M059J (cell line): Measurements from ENCODE around the gene NRARP. TPM values are rescaled to one million over a fixed set of nuclear protein-coding genes. Genes with fewer than 3 reads are reported as not detected.

Source experiments
- DNase-seq: peaks from one replicate; pipeline ENCODE4 v3.0.0-alpha.2; 2012; ENCODE audit warnings: low read depth
- total RNA-seq: library from RNA; depleted of rRNA; stranded (reverse); fragments of >200 nt; shearing (Covaris generic); gene quantifications from 2 replicates; pipeline ENCODE4 v1.2.3, GENCODE V29; 2014

The NRARP gene
- total RNA-seq, 1 experiment from 2014 or later = not detected

DNA sequence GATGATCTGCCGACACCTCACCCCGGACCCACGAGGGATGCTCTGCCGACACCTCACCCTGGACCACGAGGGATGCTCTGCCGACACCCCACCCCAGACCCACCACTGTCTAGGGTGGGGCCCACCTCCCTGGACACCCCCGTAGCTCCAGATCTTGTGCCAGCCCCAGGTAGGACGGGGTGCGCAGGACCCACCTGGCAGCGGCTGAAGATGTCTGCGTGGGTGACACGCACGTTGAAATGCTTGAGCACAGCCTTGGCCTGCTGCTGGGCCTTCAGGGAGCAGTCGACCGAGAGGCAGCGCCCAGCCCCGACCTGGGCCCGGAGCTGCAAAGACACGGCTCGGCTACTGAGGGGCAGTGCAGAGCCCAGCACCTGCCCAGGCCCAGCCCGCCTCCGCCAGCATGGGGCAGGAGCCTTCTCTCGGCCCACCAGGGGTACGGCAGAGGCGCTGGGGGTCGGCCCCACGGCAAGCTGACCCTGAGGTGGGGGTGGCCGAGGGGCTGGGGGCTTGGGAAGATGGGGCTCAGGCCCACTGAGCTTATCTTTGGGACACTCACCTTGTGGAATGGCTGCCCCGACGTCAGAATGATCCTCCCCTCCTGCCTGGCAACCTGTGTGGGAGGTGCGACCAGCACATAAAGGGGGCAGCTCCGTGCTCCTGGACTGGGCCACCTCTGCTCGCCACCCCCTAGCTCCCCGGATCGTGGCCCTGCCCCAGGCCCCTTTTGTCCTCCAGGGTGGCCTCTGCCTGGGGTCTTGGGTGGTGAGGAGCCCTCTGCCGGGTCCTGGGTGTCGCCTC, 21.7 kb upstream of the NRARP start:
- no peak for DNase-seq

DNA sequence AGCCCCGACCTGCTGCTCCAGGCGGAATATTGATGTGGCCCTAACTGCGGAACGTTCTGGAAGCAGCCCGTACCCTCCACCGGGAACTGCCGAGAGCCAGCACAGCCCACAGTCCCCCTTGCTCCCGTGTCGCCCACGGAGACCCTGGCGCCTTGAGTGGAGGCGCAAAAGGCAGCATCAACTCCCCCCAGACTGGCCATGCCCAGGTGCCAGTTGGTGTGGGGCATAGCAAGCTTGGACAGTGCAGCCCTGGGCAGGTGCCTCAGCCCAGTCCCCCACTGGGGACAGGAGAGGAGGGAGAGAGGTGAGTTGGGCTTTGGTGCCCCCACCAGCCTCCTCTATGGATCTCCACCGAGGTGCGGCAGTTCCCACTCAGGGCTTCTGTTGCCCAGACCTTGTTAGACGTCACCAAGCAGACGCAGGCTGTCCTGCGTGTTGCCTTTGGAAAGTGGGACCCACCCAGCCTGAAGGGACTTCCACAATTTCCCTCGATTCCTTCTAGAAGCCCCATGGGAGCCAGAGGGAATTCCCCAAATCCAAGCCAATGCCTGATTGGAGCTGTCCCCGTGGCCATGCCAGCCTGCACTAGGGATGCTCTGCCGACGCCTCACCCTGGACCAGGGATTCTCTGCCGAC, 19.8 kb upstream of the NRARP start:
- no peak for DNase-seq

DNA sequence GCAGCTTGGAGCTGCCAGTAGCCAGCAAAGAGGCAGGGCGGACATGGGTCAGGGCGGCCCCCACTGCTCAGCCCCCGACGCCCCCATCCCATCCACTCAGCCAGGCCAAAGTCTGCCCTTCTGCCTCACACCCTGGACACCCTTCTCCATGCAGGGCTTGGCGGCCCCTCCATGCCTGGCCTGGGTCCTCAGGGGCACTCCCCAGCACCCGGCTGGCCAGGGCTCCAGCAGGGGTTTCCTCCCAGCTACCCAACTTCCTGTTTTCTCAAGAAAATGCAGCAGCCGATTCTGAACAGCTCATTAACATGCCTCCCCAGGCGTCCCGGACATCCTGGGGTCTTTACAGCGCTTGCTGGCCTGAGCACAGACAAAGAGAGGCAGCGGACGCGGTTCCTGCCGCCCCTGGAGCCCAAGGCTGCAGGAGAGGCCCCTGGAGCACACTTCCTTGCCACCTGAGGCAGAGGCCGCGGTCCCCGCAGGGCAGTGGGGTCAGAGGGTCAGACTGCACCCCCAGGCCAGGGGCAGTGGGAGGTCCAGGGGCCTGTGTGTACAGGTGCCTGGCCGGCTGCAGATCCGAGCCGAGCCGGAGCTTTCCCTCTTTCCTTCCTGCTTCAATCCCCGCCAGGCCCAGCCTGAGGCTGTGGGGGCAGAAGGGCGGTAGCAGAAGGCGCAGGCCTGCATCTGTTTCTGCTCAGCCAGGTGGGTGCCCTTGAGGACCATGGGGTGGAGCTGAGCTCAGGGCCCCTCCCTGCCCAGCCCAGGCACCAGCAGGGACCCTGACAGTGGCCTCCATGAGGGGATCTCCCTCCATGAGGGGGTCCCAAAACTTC, 18.7 kb upstream of the NRARP start:
- no peak for DNase-seq

DNA sequence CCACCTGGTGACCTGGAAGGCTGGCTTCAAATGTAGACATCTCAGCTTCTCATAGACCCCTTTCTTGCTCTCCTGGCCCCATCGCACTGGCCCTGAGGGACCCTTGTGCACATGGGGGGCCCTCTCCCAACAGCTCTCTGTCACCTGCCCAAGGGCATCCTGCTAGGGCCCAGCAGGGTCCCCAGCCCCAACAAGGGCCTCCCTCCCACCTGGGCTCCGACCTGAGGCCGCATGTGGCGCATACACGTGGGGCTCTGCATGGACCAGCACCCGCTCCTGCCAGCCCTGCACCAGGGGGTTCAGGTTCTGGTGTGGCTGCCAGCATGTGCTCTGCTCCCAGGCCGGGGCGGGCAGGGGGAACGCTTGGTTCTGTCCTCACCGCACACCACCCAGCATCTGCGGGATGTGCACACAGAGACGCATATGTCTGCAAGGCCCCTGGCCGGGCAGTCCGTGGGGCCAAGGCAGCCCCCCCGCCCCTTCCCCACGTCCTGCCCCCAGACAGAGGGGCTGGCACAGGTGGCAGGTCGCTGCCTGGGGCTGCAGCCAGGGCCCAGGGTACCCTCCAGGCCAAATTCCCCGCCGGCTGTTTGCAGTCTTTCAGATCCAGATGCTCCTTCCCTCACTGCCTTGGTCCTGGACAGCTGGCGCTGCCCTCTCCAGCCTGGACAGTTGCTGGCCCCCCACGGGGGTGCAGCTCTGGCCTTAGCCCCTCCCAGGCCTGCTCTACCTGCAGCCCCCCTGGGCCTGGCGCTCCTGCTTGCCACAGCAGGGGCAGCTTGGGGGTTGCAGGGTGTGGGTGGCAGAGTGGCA, 17.9 kb upstream of the NRARP start:
- no peak for DNase-seq

DNA sequence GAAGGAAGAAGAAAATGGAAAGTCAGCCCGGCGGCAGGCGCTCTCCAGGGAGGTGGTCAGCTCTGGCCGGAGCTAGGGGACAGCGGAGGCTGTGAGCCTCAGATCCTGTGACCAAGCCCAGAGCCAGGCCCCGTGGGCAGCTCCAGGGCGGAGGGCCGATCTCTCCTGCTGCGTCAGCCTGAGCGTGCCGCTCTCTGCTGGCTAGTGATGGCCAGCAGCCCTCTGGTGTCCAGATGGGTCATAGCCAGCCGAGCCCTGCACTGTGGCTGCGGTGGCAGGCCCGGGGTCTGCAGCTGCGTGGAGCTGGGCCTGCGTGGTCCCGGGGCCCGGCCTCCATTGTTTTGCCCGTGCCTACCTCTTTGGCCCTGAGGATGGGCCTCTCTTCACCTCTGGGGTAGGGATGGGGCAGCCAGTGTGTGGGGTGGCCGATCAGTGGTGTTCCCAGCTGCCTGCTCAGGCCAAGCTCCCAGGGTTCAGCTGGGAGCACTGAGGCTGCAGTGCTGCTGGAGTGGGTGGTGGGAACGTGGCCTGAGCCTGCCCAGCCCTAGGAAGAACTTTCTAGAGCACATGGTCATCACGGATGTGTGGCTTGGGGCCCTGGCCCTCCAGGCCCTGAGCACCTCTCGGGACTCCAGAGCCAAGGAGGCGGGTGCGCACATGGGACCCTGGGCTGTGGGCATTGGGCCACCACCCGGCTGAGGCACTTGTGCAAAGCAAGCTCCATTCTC, 17.1 kb upstream of the NRARP start:
- DNase-seq = peak; percentile 63

DNA sequence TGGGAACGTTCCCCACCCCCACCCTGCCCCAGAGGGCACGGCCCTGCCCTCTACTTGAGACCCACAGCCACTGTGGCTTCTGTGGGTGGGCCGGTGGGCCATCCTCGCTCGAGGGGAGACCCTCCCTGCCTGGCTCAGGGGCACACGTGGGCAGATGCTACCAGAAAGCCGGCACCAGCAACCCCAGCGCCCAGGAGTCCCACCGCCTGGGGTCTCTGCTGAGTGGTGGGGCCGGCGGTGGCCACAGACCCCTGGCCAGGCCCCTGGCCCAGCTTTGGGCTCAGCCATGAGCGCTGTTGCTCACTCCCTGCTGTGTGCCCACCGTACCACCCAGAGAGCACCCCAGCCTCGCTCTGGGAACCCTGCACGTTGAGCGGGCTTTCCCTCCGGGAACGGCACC, 16.5 kb upstream of the NRARP start:
- no peak for DNase-seq

DNA sequence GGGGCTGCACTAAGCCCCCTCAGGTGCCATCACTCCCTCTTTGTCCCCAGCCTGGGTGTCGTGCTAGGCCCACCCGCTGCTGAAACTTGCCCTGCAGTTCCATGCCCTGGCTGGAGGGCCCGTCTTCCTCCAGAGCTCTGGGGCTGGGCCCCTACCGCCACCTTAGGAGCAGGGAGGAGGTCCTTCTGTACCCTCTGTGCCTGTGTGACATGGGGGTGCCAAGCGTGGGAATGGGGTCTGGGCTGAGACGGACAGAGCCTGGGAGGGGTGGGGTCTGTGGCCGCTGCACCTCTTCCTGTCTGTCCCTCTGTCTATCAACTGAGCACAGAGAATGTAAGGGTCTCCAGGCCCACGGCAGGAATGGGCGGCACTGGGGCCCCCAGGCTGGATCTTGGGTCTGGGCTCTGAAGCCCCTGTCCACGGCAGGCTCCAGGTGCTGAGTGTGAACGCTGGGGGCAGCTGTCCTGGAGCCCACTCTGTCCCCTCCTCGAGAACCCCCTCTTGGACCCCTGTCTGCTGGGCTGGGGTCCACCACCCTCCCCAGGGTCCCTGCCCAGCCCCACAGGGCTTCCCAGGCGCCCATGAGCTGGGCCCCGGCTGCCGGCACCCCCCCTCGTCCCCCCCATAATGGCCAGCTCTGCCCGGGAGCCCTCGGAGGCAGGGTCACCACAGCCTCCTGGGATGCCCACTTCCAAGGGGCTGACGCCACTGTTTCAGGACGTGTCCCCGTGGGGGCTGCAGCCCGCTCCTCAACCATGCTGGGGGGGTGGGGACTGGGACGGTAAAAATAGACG, 15.8 kb upstream of the NRARP start:
- no peak for DNase-seq

DNA sequence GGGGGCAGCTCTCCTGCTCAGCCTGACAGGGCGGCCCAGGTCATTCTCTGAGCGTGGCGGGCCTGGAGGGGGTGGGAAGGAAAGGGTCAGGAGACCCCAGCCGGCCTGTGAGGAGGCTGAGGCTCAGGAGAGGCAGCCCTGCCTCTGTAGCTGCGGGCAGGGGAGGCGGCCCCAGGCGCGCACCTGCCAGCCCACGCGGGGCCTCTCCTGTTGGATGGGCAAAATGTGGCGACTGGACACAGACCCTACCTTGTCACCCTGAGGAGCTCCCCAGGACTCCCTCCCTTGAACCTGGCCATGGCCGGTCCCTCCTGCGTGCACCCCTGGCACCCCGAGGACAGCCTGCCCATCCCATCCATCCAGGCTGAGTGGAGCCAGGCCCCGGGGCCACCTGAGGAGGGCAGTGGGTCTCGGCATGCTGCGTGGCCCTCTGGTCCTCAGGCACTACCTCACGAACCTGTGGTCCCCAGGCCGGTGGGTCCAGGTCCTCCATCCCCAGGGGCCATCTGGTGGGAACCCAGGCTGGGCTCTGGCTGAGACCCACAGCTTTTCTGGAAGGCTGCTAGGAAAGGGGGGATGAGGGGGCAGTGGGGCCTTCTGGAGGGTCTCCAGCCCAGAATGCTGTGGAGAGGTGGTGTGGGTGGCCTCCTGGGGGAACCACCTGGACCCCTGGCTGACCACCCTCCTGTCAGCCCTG, 15.1 kb upstream of the NRARP start:
- no peak for DNase-seq

DNA sequence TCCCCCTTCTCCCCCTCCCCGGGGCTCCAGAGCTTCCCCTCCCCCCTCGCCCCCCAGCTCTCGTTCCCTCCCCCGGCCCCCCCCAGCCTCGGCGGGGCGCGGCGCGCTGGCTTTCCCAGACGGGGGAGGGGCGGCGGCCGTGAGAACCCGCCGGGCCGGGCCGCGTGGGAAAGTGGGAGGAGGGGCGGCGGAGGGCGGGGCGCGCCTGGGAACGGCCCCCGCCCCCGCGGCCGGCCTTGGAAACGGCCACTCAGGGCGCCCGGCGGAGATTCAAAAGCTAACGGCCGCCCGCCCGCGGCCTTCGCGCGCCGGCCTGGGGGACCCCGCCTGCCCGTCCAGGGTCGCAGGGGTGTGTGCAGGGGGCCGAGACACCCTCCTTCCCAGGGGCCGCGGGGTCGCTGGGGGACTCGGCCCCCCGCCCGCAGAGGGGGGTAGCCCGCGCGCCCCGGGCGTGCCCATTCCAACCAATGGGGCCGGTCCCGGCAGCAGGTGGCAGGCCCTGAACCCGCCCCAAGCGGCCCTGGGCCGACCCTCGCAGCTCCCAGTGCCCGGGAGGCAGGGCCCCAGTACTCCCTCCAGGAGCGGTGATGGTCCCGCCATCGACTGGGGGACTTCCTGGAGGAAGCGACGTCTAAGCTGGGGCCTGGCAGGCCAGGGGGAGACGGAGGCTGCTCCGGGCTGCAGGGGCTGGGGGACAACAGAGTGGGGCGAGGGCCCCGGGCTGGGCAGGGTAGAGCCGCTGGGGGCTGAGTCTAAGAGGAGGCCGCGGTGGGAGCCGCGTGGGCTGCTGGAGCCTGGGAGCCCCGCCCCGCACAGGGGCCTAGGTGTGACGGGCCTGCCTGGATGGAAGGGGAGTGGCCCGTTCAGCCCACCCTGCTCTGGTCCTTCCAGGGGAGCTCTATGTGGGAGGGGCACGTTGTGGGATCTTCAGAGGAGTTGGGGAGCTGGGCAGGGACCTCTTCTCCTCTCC, 14.2 kb upstream of the NRARP start:
- DNase-seq = no peak

DNA sequence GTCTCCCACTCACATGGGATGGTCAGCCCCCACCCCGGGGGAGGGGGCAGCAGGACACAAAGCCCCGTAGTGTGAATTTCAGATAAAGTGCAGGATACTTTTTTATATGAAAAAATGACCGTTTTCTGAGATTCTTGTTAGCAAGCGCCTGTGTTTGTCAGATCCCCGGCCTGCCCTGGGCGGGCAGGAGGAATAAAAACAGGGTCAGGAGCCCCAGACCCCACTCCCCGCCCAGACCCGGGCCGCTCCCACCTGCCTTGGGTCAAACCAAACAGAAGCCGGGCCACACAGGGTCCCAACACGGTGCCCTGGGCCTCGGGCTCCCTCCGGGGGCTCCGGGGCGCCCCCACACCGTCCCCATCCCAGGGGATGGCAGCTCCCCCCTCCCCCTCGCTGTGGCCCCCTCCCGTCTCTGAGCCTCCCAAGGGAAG, 13.5 kb upstream of the NRARP start:
- DNase-seq = no peak

DNA sequence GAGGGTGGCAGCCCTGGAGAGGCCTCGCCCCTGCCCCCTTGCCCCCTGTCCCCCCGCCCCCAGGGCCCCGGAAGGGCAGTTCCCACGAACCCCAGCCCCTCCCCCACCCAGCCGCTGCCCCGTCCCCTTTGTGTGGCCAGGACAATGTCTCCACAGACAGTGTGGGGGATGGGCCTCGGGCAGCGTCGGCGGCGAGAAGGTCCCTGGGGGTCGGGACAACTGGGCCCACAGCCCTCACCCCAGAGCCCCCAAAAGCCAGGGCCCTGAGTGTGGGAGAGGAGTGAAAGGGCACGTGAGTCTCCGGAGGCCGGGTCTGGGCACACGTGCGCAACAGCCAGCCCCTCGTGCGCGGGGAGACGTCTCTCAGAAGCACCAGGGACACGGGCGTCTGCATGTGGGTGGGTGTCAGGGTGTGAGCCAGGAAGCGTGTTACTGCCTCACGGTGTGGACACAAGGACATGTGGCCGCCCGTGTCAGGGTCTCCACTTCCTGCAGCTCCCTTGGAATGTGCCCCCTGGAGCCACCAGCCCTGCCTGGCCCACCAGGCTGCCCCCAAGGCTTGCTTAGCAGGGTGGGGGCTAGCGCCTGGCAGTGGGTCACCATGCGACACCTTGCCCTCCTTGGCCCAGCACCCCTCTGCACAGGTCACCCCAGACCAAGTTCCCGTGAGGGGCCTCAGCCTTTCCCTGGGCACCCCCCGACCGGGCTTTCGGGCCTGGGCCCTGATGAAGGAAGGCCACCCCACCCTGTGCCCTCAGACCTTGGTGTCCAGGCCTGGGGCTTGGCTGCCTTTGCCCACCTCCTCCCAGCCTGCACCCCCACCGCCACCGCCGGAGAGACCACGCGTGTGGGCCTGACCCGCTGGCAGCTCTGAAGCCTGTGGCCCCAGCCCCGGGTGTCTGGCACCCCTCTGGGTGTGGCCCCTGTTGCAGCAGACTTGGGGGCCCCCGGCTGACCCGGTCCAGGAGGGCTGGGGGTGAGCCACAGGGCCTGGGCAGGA, 12.8 kb upstream of the NRARP start:
- DNase-seq = no peak

DNA sequence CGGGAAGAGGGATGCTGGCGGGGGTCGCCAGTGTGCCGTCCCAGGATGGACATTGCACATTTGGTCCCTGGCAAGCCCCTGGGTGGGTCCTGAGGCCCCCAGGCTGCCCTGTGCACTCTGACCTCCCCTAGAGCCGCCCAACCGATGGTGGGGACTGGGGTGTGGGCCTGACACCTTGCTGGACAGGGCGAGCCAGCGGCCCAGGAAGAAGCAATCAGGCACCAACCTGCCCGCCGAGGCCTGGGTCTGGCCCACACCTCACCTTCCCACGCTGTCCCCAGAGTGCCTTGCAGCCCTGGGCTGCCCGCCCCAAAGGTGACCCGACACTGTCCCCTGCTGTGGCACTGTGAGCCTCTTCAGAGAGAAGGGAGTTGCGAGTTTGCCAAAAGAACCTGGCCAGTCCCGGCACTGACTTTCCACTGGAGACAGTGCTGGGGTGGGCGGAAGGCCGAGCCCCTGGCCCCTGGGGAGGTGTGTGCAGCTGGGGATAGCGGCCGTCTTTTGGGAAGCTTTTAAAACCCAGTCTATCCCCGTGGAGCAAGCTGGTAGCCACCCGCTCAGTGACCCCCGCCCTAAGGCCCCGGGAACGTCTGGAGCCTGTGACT, 12.0 kb upstream of the NRARP start:
- DNase-seq = no peak

DNA sequence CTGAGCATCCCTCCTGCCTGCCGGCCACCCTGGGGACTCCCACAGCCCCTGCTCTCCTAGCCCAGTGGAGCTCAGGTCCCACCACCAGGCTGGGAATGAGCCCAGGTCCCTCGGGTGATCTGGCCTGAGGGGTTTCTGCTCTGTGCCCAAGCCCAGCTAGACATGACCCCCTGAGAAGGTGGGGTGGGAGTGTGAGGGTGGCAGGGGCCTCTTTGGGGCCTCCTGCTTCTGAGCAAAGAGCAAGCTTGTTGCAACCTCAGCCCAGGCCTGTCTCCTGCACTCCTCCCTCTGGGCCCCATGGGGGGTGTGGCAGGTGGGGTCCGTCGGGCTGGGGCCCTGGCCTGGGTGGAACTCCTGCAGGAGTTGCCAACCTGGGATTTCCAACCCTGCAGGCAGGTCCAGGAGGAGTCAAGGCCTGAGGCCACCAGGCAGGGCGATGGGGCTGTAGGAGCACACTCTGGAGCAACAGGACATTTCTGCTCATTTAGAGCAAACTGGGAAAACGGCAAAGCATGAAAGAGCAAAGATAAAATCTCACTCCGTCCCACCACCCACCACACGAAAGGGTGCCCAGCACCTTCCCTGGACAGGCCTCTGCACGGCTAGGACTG, 11.4 kb upstream of the NRARP start:
- no peak for DNase-seq

DNA sequence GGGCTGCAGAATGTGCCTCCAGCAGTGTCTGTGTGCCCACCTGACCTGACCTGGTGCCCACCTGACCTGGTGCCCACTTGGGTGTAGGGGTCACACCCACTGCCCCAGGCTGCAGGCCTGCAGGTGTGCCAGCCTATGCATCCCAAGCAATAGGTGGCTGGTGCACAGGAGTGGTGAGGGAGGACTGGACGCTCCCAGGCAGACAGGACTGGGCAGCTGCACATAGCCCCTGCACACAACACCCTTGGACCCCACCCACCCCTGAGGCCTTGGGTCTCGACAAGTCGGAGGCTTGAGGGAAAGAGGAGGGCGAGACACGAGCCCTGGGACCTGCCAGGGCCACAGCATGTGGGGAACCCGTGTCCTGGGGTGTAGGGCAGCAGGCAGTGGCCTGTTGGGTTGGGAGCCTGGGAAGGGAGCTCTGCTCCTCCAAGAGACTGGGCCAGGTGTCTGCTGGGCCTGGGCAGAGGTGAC, 10.8 kb upstream of the NRARP start:
- DNase-seq = no peak

DNA sequence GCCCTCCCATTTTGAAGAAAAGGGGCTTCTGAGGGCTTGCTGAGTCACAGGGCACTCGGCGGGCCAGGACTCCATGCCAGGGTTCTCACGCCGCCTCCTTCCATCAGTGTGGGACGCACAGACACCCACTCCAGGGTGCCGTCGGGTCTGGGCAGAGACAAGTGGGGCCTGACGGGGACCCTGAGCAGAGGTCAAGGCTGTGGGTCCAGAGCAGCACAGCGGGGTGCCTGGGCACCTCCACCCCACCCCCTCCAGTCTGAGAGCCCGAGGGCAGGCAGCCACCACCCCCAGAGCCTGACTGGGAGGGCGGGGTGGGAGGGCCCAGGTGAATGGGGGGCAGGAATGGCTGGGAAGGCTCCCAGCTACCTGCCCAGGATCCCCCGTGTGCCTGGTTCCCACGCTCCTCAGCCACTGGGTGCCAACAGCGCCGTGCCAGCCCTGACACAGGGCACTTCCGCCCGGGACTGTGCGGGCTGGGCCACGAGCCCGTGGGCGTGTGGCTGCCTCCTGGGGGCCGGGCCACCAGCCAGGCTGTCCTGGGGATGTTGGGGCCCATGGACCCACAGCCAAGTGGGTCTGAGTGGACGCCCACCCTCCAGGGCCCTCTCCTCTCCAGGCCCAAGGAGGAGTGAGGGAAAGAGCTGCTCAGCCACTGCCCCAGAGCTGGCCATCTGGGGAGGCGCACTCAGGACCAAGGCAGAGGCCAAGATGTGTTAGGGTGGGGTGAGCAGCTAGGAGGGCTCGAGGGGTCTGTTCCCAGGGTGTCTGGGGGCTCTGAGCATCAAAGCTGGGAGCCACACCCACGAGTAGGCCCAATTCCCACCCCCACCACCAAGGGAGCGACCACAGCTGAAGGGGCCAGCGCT, 10.1 kb upstream of the NRARP start:
- DNase-seq = no peak
